GM21737 (cell line): ENCODE measurements around the gene HTRA3.

Experiments
- ATAC-seq: cut with Tn5 transposase; IDR thresholded peaks from one replicate; pipeline ENCODE4 v1.9.1; 2021; ENCODE audit warnings: mild to moderate bottlenecking, moderate library complexity; ENCODE audit not compliant: unreplicated experiment

HTRA3 gene

DNA sequence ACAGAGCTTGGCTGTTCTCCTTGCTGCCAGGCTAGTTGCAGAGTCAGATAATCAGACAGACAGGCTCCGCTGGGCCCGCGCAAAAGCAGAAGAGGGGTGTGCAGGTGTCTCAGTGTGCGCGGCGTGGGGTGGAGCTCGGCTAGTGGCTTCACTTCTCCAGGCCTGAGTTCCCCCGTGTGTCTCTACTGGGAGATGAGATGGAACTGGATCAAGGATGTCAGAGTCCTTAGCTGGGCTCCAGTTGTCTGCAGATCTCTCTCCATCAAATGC is 21.1 kb downstream of the HTRA3 start:
- ATAC-seq: no peak

DNA sequence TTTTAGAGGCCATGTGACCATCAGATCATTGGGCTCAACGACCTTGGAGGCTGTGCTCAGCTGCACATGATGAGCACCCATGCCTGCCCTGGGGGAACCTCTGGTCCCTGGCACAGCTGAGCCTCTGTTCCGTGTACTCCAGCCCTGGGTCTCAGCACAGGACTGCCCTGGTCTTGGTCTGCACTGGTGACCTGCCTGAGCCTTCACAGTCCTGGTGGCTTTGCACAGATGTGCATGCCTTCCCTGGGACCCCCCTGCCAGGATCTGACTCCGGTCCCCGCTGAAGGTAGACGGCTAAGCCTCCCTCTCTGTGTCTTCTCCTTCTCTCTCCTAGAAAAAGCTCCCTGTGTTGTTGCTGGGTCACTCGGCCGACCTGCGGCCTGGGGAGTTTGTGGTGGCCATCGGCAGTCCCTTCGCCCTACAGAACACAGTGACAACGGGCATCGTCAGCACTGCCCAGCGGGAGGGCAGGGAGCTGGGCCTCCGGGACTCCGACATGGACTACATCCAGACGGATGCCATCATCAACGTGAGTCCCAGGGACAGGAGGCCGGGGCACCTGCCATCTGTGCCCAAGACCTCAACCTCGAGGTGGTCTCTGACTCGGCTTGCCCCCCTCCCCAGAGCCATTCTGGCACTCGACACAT is 21.6 kb downstream of the HTRA3 start:
- no peak for ATAC-seq

DNA sequence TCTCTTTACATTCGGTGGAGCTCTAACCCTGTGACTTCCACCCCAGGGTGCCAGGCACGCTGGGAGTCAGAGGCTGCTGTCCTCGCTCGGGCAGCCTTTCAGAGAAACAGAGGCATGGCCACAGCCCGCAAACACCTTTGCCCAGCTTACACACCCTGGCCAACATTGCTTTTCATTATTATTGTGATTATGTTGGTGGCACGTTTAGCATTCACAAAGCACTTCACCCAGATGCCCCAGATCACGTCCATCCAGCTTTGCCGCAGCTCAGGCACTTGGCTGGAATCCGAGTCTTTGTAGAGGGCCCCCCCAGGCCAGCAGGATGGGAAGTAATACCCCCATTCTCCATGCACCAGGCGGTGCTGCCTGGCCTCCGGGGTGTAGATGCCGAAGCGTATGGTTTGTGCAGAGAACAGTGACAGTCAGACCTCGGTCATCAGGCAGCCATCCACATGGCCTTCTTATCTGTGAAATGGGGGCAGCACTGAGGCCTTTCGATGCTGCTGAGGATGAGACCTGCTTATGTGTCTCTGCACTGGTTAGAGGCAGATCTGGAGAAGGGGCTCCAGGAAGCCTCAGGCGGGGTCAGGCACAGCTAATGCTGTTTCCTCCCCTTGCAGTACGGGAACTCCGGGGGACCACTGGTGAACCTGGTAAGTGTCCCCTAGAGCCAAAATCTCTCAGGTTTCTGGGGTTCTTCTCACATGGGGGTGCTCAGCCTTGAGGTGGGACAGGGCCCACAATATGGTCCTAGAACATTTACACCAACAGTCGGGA is 22.3 kb downstream of the HTRA3 start:
- no peak for ATAC-seq

DNA sequence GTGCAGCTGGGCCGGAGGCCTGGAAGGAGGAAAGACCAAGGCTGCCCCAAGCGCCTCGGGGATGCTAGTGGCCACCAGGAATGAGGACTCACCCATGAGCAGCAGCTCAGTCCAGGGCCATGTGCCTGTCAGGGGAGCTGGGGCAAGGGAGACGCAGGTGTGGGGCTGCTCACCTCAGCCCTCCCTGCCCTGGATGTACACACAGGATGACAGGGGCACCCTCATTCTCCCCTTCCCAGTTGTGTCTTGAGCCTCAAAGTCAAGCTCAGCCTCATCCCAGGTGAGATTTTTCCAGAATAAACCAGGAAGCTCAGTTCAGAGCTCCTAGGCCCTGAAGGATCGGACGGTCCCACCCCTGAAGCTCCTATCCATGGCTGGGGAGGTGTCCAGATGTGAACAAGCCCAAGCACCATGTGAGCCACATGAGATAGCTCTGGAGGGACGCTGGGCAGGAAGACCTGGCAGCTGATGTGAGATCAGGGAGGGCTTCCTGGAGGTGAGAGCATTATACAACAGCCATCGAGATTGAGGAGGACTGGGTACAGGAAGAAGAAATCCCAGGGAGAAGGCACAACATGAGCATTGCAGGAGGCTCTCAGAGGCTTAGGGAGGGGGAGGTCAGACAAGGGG is 23.0 kb downstream of the HTRA3 start:
- ATAC-seq: no peak

DNA sequence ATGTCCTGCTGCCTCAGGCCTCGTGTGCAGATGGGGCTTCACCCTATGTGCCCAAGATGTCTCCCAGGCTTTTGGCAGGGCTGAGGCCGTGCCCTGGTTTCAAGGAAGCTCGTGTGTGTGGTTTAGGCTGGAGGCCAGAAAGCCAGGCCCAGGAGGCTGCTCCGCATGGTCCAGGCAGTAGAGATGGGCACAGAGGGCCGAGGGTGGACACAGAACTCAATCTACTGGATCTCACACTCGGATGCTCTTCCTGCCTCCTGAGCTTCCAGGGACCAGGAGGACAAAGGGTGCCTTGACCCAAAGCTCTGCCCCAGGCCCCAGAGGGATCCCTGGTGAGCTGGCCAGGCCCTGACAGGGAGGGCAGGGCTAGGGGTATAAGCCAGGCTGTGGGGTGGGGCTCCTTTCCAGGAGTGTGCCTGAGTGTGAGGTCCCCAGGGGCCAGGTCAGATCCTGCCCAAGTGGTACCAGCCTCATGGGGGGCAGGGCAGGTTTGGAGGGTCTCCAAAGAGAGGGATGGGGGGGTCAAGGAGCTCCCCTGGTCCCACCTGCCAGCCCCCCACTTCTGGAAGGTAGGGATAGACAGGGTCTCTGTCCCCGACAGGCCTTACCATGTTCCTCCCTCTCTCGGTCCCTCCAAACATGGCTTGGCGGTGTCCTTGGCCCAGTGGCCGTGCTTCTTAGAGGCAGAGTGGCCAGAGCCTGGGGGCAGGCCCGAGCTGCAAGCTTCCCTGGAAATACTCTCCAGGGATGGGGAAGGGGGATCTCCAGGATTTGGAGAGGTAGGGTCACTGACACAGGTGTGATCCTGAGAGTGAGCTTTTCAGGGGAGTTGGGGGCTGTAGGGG is 23.8 kb downstream of the HTRA3 start:
- ATAC-seq: no peak

DNA sequence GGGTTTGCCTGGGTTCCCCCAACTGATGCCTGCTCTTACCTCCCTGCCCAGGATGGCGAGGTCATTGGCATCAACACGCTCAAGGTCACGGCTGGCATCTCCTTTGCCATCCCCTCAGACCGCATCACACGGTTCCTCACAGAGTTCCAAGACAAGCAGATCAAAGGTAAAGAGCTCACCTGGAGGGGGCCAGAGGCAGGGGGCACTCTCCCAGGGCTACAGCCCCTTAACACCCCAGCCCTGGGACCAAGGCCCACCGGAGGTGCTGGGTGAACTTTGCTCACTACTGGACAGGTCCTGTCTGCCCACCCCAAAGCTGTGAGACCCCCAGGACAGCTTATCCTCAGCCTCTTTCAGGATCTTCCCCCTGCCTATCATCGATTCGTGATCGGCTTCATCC is 24.5 kb downstream of the HTRA3 start:
- ATAC-seq: no peak

DNA sequence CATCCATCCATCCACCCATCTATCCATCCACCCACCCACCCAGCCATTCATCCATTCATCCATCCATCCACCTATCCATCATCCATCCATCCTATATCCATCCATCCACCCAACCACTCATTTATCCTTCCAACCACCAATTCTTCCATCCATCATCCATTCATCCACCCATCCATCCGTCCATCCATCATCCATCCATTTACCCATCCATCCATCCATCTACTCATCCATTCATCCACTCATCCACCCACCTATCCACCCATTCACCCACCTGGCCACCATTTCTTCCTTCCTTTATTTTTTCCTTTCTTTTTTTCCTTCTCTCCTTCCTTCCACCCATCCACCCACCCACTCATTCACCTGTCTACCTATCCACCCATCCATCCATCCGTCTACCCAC is 25.2 kb downstream of the HTRA3 start:
- no peak for ATAC-seq

DNA sequence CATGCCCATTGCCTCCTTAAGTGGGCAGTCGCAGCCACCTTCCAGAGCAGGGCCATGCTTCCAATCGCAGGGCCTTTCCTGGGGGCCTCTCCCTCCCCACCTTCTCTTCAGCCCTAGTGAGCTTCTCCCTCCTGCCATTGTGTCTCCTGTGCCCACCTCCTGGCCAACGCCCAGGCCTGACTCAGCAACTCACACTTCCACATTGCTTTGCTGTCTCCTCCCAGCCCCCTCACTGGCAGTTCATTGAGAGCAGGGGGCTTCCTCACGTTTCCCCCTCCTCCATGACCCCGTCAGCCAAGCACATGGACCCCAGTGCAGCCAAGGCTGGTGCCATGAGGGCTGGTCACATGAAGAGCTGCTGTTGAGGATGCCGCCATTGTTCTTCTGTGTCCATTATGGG is 25.9 kb downstream of the HTRA3 start:
- ATAC-seq: no peak

DNA sequence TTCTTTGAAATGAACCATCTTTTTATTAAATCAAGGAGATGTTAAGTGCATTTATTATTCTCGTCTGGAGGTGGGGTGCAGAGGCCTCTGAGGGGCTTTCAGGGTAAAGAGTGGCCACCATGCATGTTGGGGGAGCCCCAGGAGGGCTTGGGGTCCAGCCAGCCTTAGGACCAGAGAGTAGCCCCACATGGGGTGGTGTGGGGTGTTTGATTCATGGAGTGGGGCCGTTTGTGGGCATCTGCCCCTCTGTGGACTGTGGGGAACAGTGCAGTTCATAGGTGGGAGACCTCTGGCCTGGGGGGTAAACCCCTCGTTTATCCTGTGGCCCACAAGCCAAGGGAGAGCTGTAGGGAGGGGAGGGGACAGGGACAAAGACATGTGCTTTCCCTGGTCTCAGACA is 26.9 kb downstream of the HTRA3 start:
- ATAC-seq: no peak

DNA sequence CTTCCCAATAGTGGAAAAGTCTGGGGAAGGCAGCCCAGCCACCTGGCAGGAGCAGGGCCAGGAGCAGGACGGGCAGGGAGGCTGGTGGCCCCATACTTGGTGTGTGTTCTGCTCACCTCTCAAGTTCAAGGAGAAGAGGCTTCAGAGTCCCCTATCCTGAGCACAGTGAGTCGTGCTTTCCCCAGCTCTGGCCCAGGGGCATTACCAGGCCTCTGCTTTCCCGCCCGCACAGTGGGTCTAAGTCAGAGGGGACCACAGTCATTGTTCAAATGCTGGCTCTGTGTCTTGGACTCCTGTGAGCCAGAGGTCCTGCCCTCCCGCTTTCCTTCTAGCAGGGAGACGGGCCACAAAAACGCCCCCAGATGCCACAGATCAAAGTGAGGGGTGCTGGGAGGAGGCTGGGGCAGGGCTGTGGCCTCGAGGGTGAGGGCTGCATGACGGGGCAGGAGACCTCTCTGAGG is 27.6 kb downstream of the HTRA3 start:
- ATAC-seq: no peak

DNA sequence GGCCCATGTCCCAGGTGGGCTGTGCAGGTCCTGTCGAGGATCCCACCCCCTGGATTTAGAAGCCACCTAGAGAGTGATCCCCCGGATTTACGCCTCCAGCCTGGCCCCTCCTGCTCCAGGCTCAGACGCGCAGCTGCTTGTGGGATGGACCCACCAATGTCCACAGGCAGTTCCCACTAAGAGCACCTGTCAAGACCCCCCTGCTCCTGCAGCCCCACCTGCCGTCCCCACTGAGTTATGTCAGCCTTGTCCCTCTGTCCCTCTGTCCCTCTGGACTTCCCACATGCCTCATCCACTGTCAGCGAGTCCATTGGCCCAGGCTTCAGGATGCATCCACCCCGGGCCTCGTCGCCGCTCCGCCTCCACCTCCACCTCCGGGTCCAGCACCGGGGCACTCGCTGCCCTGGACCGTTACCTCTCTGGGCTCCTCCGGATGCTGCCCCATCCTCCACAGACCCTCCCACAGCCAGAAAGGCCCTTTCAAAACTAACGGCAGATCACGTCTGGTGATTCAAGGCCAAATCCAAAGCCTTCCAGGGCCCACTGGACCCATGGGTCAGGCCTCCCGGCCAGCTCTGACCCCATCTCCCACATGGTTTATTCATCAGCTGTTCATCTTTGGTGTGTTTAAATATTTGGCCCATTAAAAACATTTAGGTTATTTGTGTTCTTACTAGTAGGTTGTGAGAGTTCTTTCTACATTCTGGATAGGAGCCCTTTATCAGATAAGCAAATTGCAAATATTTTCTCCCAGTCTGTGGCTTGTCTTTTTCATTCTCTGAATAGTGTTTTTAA is 28.3 kb downstream of the HTRA3 start:
- ATAC-seq: no peak

DNA sequence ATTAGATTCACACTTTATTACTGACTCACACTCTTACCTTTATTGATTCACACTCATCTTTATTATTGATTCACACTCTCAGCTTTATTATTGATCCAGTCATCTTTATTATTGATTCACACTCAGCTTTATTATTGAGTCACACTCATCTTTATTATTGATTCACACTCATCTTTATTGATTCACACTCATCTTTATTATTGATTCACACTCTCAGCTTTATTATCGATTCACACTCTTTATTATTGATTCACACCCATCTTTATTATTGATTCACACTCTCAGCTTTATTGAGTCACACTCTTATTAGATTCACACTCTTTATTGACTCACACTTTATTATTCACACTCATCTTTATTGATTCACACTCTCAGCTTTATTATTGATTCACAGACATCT is 31.3 kb downstream of the HTRA3 start:
- no peak for ATAC-seq

DNA sequence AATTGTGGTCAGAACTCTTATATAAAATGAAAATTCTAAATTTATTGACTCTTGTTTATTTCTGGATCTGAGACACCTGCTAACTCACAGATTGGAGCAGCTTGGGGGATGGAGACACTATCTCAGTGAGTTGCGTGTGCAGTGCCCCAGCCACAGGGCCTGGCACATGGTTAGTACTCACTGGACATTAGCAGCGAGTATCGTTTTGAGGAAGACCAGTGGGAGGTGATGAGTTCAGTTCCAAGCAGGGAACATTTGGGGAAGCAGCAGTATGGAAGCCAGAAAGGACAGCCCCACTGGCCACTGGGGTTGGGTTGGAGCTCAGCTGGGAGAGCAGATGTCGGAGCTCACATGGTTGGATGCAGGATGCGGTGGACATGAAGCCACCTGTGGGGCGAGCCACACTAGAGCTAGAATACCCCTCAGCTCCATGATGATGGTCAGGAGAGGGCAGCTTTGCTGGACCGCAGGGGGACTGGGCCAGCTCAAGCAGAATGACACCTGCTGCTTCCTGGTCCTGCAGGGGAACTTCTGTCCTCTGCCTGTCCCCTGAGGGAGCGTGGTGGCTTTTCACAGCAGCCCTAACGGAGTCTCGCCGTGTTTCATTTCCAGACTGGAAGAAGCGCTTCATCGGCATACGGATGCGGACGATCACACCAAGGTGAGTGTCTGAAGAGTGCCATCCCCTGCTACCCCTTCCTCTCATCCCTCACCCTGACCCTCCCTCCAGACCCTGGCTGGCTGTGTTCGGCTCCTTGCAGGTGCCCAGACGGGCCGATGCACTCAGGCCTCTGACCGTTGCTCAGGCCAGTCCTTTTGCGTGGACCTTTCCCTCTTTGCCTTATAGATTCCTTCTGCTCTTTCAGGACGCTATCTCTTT is 32.5 kb downstream of the HTRA3 start:
- ATAC-seq: no peak

DNA sequence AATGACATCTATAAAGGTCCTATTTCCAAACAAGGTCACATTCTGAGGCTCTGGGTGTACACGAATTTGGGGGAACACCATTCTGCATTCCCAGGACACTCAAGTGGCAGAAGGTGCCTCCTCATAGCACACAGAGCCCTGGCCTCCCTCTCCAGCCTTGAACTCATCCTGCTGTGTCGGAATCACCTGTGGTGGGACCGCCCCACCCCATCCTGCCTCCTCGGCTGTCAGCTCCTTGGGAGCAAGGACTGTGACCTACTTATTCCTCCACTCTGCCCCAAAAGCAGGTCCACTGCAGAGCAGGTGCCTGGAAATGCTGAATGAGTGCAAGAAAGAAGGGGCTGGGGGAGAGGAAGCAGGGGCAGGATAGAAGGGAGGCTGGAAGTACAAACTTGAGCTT is 33.5 kb downstream of the HTRA3 start:
- no peak for ATAC-seq

DNA sequence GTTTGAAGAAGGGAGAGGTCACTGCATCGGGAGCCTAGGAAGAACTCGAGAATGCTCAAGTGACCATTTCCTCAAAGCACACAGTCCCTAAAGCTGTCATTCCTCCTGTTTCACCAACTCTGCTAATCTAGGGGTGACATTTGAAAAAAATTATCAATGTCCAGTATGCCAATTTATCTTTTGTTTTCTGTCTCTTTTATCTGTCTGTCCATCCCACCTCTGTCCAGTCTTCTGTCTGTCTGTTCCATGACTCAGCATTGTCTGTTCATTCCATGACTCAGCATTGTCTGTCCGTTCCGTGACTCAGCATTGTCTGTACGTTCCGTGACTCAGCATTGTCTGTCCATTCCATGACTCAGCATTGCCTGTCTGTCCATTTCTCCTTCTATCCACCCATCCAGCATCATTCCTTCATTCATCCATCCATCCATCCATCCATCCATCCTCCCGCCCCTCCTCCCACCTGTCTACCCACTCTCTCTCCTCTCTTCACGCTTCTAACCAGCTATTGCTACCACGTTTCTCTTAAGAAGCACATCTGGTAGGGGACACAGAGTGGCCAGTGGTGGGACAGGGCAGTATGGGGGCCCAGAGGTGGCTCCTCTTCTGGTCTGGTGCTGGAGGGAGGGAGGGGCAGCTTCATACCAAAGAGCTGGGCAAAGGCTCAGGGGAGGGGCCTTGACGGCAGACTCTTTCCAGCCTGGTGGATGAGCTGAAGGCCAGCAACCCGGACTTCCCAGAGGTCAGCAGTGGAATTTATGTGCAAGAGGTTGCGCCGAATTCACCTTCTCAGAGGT is 34.1 kb downstream of the HTRA3 start:
- ATAC-seq: no peak

DNA sequence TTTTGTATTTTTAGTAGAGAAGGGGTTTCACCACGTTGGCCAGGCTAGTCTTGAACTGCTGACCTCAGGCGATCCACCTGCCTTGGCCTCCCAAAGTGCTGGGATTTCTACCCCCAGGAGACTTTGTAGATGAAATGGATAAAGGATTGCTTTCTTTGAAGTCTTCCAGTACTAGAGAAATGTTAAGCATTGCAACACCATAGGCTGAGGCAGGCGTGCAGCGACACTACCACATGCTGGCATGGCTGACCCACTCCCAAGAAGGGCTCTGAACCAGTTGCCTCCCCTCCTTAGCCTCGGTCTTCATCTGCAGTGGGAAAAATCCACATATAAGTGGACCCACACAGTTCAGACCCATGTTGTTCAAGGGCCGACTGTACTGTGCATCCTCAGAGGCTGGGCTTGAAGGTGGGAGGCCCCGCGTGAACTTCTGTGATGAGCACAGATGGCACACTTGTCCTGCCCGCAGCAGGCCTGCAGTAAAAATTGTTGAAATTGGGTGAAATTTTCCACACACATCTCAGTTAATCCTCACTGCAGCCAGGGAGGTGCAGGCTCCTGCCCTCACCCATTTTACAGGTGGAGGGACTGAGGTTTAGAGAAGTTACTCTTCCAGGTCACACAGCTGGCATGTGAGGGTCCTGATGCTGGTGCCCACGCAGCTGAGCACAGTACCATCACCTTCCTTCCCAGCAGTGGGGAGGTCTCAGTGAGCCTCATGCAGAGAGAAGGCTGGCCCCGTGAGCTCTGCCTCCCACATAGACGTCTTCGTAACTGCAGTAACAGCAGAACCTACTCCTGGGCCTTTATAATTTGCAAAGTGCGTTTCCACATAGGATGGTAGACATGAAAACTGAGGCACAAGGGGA is 35.5 kb downstream of the HTRA3 start:
- ATAC-seq: no peak

DNA sequence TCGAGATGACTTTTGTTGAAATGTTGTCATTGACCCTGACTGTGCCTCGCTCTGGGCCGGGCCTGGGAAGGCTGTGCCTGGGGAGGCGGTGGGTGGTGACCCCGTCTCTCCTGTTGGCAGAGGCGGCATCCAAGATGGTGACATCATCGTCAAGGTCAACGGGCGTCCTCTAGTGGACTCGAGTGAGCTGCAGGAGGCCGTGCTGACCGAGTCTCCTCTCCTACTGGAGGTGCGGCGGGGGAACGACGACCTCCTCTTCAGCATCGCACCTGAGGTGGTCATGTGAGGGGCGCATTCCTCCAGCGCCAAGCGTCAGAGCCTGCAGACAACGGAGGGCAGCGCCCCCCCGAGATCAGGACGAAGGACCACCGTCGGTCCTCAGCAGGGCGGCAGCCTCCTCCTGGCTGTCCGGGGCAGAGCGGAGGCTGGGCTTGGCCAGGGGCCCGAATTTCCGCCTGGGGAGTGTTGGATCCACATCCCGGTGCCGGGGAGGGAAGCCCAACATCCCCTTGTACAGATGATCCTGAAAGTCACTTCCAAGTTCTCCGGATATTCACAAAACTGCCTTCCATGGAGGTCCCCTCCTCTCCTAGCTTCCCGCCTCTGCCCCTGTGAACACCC is 36.4 kb downstream of the HTRA3 start:
- no peak for ATAC-seq
